HL-60 (cell line): ENCODE measurements around the gene HDAC7.

Experiments used
- CTCF ChIP-seq: IDR thresholded peaks from one replicate; pipeline ENCODE4 v1.5.1; 2011; ENCODE audit warnings: low read length, control low read depth, inconsistent platforms; ENCODE audit not compliant: insufficient read depth
- GABPA ChIP-seq: IDR thresholded peaks from 2 replicates; pipeline ENCODE4 v1.6.1; 2012; ENCODE audit warnings: low read depth
- POLR2AphosphoS5 ChIP-seq: IDR thresholded peaks from 2 replicates; pipeline ENCODE4 v1.6.1; 2012; ENCODE audit warnings: low read depth
- REST ChIP-seq: IDR thresholded peaks from 2 replicates; pipeline ENCODE4 v1.6.1; 2012; ENCODE audit warnings: low read depth; ENCODE audit not compliant: insufficient replicate concordance
- SPI1 ChIP-seq: IDR thresholded peaks from 2 replicates; pipeline ENCODE4 v1.6.1; 2012; ENCODE audit warnings: low read depth, mild to moderate bottlenecking, borderline replicate concordance

DNA sequence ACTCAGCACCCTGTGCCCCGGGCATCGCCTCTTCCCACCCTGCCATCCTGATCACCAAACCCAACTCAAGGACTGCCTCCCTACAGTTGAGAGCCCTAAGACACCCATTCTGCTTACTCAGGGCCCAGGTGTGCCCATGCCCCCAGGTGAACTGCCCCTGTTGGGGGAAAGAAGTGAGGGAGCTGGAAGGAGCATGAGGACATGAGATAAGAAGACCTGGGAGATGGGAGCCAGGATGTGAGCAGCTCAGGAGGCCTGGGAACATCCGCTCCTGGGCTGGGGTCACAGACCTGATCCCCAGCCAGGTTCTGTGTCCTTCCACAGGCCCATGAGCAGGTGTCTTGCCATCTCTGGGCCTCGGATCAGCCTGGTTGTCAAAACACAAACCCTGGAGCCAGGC lies 67.6 kb downstream of the HDAC7 start:
- no peak for TF ChIP-seq CTCF
- no peak for TF ChIP-seq GABPA
- TF ChIP-seq POLR2AphosphoS5: no peak
- TF ChIP-seq SPI1: no peak
- no peak for TF ChIP-seq REST
